Naive B cell (primary cell): ENCODE data around the gene SIGLEC14. TPM values are rescaled to one million over a fixed set of nuclear protein-coding genes. Genes with fewer than 3 reads are reported as not detected.
A peak's percentile ranks its signal among the peaks of the same experiment; 100 is the strongest.
"Not testable (repeated sequence)": the region's sequence is repeated elsewhere in the genome, so short reads cannot be mapped to it uniquely, and the experiment has no call there.

Experiments
- ATAC-seq, 2 donors: fragments of 150-1000 bp; cut with Tn5 transposase; 2 replicates each; pipeline ENCODE4 v1.10.0; 2021; ENCODE audit warnings: low read depth in 2 of 2, mild to moderate bottlenecking in 2 of 2, moderate library complexity in 2 of 2
- DNase-seq: peaks from one replicate; pipeline ENCODE4 v3.0.0; 2022
- H3K27ac Mint-ChIP-seq, 6 donors: one replicate each; pipeline ENCODE4 v1.8.0; 2020 to 2022; ENCODE audit warnings: mild to moderate bottlenecking in 6 of 6, mixed read lengths in 6 of 6, moderate library complexity in 5 of 6, inconsistent platforms in 2 of 6
- H3K27me3 Mint-ChIP-seq, 3 donors: one replicate each; pipeline ENCODE4 v1.8.0; 2021 to 2022; ENCODE audit warnings: mixed read lengths in 3 of 3, mild to moderate bottlenecking in 1 of 3
- H3K36me3 Mint-ChIP-seq, 2 donors: one replicate each; pipeline ENCODE4 v1.8.0; 2020 to 2022; ENCODE audit warnings: mixed read lengths in 2 of 2, inconsistent platforms in 1 of 2, mild to moderate bottlenecking in 1 of 2
- H3K4me1 Mint-ChIP-seq, 3 donors: one replicate each; pipeline ENCODE4 v1.8.0; 2020 to 2022; ENCODE audit warnings: mixed read lengths in 3 of 3, inconsistent platforms in 1 of 3, mild to moderate bottlenecking in 1 of 3, moderate library complexity in 1 of 3
- H3K4me3 Mint-ChIP-seq, 8 donors: one replicate each; pipeline ENCODE4 v1.8.0; 2020 to 2022; ENCODE audit warnings: mild to moderate bottlenecking in 8 of 8, mixed read lengths in 8 of 8, moderate library complexity in 8 of 8, inconsistent platforms in 2 of 8
- H3K9me3 Mint-ChIP-seq, 7 donors: one replicate each; pipeline ENCODE4 v1.8.0; 2020 to 2022; ENCODE audit warnings: mixed read lengths in 7 of 7, mild to moderate bottlenecking in 5 of 7, inconsistent platforms in 2 of 7, moderate library complexity in 1 of 7
- polyA plus RNA-seq, 6 donors: library from polyadenylated mRNA; unstranded; fragments of 300-500 nt; fragmentation: Illumina TruSeq; gene quantifications; one replicate each; pipeline ENCODE4 v1.2.3, GENCODE V29; 2021; ENCODE audit warnings: low read depth in 6 of 6

Gene SIGLEC14
- polyA plus RNA-seq, 6 donors from 2014 or later = 14.3 to 27.2 (median 19.9) TPM

DNA sequence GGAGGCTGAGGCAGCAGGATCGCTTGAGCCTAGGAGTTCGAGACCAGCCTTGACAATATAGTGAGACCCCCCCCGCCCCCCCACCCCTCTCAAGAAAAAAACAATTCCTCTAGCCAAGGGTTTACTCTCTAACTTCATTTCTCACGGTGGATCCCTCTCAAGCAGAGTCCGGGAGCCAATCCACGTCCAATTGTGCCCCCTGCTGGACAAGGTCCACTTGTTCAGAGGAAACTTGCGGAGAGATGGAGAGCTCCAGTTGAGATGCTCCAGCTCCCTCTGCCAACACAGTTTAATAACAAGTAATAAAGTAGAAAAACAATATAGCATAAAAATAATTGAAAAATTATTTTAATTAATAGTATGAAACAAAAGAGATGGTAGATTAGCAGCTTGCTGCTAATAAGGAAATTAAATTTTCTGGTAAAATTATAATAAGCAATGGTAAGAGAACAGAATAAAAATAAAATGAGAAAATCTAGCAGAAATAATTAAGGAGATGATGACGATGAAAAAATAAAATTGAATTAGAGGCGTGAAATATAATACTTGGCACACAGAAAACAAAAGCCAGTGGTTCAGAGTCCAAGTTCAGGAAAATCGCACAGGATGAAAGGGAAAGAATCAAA, 14.5 kb upstream of the SIGLEC14 start:
- Mint-ChIP-seq H3K36me3 (no peaks in the 10 kb centered on the region), H3K27me3 (peaks cover 32 to 41% (median 35%) of the 10 kb centered on the region in 3 donors), H3K9me3 (peaks cover 0 to 5% (median 3%) of the 10 kb centered on the region in 7 donors), H3K4me1 (peaks cover 10 to 12% (median 10%) of the 10 kb centered on the region in 3 donors), H3K4me3 (no peak overlapping the region), H3K27ac (no peak overlapping the region)
- peak; percentile 67 for DNase-seq
- ATAC-seq = peak; percentile 56 to 82

DNA sequence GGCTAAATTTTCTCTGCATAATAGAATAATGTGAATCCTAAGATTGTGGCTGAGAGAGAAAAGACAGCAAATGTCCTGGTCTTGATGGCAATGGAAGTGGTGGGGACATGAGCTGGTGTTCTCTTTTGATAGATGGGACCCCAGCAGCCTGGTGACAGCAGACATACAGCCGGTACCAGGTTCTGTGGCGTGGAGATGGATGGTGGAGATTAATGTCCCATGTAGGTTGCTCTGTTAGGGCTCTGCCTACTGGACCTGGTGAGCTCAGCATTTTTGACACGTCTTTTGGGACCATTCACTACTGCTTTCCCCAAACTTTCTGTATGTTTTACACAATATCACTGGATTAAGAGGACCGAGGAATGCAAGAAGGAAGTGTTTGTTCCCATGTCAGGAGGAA, 8.2 kb upstream of the SIGLEC14 start:
- Mint-ChIP-seq H3K27ac (no peak overlapping the region), H3K27me3 (peaks cover 0 to 3% (median 0%) of the 10 kb centered on the region in 3 donors), H3K9me3 (peaks cover 0 to 8% (median 0%) of the 10 kb centered on the region in 7 donors), H3K4me1 (peaks cover 46 to 58% (median 49%) of the 10 kb centered on the region in 3 donors), H3K36me3 (no peaks in the 10 kb centered on the region), H3K4me3 (peak overlapping the region in 1 of 8 donors; percentile 27)
- no peak for ATAC-seq
- no peak for DNase-seq

DNA sequence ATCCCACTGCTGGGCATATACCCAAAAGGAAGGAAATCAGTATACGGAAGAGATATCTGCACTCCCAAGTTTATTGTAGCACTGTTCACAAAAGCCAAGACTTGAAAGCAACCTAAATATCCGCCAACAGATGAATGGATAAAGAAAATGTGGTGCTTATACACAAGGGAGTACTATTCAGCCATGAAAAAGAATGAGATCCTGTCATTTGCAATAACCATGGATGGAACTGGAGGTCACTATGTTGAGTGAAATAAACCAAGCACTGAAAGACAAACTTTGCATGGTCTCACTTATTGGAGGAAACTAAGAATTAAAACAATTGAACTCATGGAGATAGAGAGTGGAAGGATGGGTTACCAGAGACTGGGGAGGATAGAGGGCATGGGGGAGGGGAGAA, 6.5 kb upstream of the SIGLEC14 start:
- no peaks in the 10 kb centered on the region for H3K27me3 Mint-ChIP-seq
- no peak for DNase-seq
- peak overlapping the region in 3 of 6 donors; percentile 29 to 84 (median 52) for H3K27ac Mint-ChIP-seq
- no peak for ATAC-seq
- peaks cover 52 to 70% (median 58%) of the 10 kb centered on the region in 3 donors for H3K4me1 Mint-ChIP-seq
- H3K9me3 Mint-ChIP-seq = peaks cover 0 to 8% (median 0%) of the 10 kb centered on the region in 7 donors
- H3K4me3 Mint-ChIP-seq = no peak overlapping the region
- H3K36me3 Mint-ChIP-seq = no peaks in the 10 kb centered on the region

DNA sequence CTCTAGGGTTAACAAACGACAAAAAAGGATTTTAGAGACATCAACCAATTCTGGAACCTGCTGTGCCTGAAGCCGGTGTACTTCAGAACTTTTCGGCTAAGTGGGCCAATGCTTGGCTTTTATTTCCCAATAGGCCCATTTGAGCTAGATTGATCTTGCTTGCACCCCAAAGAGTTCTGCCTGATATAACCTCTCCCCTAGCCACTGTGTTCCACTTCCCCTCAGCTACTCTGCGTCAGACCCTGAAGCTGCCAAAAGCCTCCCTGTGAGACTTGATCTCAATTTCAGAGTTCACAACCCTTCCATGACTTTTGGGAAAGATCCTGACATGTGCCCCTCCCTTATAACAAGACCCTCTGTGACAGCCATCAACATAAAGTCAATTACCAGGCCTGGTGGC, 5.6 kb upstream of the SIGLEC14 start:
- ATAC-seq (no peak), DNase-seq (no peak)
- H3K9me3 Mint-ChIP-seq = peaks cover 0 to 8% (median 0%) of the 10 kb centered on the region in 7 donors
- H3K27ac Mint-ChIP-seq = peak overlapping the region; percentile 61 to 97 (median 90)
- peak overlapping the region in 6 of 8 donors; percentile 21 to 78 (median 60) for H3K4me3 Mint-ChIP-seq
- peaks cover 52 to 69% (median 63%) of the 10 kb centered on the region in 3 donors for H3K4me1 Mint-ChIP-seq
- H3K36me3 Mint-ChIP-seq = no peaks in the 10 kb centered on the region
- no peaks in the 10 kb centered on the region for H3K27me3 Mint-ChIP-seq

DNA sequence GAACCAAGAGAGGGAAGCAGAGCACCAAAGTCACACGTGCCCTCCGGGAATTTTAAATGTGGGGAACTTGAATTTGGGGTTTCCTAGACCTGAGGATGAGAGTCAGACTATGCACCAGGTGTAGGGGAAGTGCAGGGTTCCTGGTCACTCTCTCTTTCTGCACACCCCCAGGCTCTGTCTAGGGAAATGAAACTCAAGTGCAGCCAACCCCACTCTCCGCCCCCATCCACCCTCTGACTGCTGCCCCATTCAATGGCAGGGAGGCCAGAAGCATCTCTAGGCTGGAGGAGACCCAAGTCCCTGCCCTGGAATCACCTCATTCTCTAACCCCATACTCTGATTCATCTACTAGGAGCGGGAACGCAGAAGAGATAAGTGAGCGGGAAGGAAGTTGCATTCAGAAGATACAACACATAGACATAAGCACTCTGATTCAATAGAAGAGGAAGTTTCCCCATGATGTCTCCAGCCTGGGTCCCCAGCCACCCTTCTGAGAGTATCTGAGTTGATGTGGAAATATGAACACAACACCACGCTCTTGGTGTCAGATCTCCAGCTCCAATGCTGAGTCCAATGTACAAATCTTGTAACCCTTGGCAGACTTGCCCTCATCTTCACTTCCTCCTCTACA, 4.7 kb upstream of the SIGLEC14 start:
- Mint-ChIP-seq H3K27ac (peak overlapping the region; percentile 64 to 97 (median 90)), H3K4me3 (peak overlapping the region; percentile 48 to 83 (median 70)), H3K9me3 (peaks cover 0 to 8% (median 0%) of the 10 kb centered on the region in 7 donors), H3K4me1 (peaks cover 48 to 65% (median 62%) of the 10 kb centered on the region in 3 donors), H3K36me3 (no peaks in the 10 kb centered on the region), H3K27me3 (no peaks in the 10 kb centered on the region)
- DNase-seq (peak; percentile 82), ATAC-seq (peak; percentile 91)

DNA sequence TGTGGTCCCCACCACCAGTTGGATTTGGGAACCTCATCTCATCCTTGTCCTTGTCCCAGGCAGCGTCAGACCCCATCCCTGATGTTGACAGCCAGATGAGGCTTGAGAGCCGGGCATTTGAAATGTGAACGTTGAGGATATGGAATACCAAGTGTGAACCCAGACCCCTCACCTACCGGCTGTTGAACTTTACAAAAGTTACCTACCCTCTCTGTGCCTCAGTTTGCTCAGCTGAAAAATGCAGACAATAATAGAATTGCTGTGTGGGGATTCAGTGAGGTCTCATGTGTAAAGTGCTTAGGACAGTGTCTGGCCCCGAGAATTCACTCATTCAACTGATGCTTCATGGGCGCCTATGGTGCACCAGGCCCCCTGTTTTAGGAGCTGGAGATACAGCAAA, 693 bp upstream of the SIGLEC14 start:
- Mint-ChIP-seq H3K4me1 (peaks cover 58 to 78% (median 61%) of the 10 kb centered on the region in 3 donors), H3K27me3 (no peaks in the 10 kb centered on the region), H3K36me3 (peaks cover 13% of the 10 kb centered on the region in 2 donors), H3K4me3 (peak overlapping the region in 7 of 8 donors; percentile 79 to 95 (median 91)), H3K9me3 (peaks cover 0 to 6% (median 0%) of the 10 kb centered on the region in 7 donors), H3K27ac (peak overlapping the region; percentile 36 to 98 (median 94))
- DNase-seq (no peak), ATAC-seq (no peak)

DNA sequence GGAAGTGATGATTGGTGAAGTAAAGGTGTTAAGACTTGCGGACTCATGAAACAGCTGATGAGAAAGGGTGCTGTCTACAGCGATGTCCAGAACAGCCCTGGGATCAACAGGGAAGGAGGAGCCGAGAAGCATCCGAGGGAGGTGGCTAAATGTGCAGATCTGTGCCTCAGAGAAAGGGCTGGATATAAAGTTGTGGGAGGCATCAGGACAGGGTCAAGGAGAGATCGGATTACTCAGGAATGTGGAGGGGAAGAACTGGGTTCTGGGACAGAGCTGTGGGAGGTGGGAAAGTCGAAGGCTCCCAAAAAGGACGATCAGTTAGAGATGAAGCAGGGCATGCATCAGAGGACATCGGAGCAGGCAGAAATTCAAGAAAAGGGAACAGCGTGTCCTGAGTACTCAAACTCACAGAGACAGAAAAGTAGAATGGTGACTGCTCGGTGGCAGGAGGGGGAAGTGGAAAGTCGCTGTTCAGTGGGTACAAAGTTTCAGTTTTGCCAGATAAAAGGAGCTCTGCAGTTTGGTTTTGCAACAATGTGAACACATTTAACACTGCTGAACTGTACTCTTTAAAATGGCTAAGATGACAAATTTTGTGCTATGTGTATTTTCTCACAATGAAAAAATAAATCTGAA, 1.9 kb downstream of the SIGLEC14 start:
- DNase-seq (peak; percentile 56), ATAC-seq (peak; percentile 70)
- no peaks in the 10 kb centered on the region for H3K9me3 Mint-ChIP-seq
- H3K27ac Mint-ChIP-seq = peak overlapping the region; percentile 87 to 99 (median 96)
- peaks cover 50 to 80% (median 52%) of the 10 kb centered on the region in 3 donors for H3K4me1 Mint-ChIP-seq
- H3K36me3 Mint-ChIP-seq = peaks cover 20 to 24% of the 10 kb centered on the region in 2 donors
- no peaks in the 10 kb centered on the region for H3K27me3 Mint-ChIP-seq
- H3K4me3 Mint-ChIP-seq = peak overlapping the region; percentile 90 to 99 (median 94)

DNA sequence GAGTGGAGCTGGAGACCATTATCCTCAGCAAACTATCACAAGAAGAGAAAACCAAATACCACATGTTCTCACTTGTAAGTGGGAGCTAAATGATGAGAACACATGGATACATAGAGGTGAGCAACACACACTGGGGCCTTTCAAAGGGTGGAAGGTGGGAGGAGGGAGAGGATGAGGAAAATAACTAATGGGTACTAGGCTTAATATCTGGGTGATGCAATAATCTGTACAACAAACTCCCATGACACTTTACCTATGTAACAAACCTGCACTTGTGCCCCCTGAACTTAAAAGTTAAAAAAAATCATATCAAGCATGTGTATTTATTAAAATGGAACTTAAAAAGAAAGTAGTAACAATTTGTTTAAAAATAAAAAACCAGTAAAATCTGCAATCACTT, 5.0 kb downstream of the SIGLEC14 start:
- peaks cover 37 to 73% (median 51%) of the 10 kb centered on the region in 3 donors for H3K4me1 Mint-ChIP-seq
- peaks cover 20 to 24% of the 10 kb centered on the region in 2 donors for H3K36me3 Mint-ChIP-seq
- H3K27ac Mint-ChIP-seq = peak overlapping the region in 3 of 6 donors; percentile 11 to 80 (median 34)
- H3K4me3 Mint-ChIP-seq = peak overlapping the region in 5 of 8 donors; percentile 16 to 78 (median 27)
- no peaks in the 10 kb centered on the region for H3K27me3 Mint-ChIP-seq
- ATAC-seq = no peak
- peaks cover 0 to 2% (median 0%) of the 10 kb centered on the region in 7 donors for H3K9me3 Mint-ChIP-seq
- DNase-seq = no peak

DNA sequence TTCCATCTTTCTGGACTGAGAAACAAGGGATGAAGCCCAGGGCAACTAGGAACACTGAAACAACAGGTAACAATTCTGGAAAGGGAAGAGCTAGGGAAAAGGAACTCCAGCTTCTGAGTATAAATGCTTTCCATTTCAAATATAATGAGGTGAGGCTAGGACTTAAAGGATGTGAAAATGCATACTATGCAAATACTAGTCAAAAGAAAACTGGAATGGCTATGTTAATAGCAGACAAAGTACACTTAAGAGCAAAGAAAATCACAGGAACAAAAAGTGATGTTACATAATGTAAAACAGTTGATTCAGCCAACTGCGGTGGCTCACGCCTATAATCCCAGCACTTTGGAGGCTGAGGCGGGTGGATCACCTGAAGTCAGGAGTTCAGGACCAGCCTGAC, 6.2 kb downstream of the SIGLEC14 start:
- Mint-ChIP-seq H3K4me3 (peak overlapping the region in 3 of 8 donors; percentile 1 to 16 (median 9)), H3K4me1 (peaks cover 38 to 80% (median 53%) of the 10 kb centered on the region in 3 donors), H3K9me3 (peaks cover 0 to 2% (median 0%) of the 10 kb centered on the region in 7 donors), H3K36me3 (peaks cover 20 to 24% of the 10 kb centered on the region in 2 donors), H3K27ac (peak overlapping the region in 3 of 6 donors; percentile 30 to 80 (median 42)), H3K27me3 (no peaks in the 10 kb centered on the region)
- ATAC-seq = no peak
- DNase-seq = no peak

DNA sequence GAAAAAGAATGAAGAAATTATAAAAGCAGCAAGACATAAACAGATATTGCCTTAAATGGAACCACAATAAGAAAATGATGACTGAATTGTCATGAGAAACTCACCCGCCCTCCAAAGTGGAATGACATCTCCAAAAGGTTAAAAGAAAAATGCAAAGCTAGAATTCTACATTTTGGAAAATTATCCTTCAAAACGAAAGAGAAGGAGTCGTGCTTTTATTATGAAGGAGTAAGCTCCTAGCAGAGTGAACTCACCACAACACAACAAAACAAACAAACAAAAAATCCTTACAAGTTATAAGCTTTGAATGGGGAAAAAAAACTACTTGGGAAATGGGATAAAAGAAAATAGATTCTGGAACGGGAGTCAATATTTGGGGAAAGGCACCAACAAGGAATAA, 6.7 kb downstream of the SIGLEC14 start:
- ATAC-seq (no peak), DNase-seq (no peak)
- peak overlapping the region in 1 of 6 donors; percentile 80 for H3K27ac Mint-ChIP-seq
- peak overlapping the region in 3 of 8 donors; percentile 9 to 51 (median 39) for H3K4me3 Mint-ChIP-seq
- no peaks in the 10 kb centered on the region for H3K27me3 Mint-ChIP-seq
- H3K36me3 Mint-ChIP-seq = peaks cover 20 to 21% of the 10 kb centered on the region in 2 donors
- H3K4me1 Mint-ChIP-seq = peaks cover 33 to 79% (median 51%) of the 10 kb centered on the region in 3 donors
- peaks cover 0 to 2% (median 0%) of the 10 kb centered on the region in 7 donors for H3K9me3 Mint-ChIP-seq

DNA sequence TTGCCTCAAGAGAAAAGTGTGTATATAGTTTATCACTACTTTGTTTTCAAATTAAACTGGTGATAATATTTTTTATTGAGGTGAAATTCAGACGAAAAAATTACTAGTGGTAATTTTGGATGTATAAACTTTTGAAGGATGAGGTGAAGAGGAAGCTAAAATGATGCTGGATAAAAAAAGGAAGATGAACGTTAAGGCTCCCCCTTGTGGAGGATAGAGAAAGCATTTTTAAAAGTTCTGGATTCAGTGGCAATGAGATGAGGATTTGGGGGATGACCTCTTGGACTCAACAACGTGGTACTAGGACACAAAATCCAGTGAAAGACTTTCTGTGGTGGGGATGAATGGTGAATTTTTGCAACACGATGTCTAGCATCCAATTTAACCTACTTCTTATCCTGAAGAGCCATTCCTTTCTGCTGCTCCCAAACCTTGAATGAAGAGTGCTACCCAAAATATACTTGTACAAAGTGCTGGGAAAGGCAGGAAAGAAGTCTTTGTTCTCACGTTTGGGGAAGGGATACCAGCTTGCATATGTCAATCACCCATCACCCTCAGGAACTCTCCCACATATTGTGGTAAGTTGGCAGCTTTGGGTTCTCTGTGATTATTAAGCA, 9.2 kb downstream of the SIGLEC14 start:
- no peak for ATAC-seq
- peak; percentile 33 for DNase-seq
- H3K4me1 Mint-ChIP-seq = peaks cover 19 to 62% (median 34%) of the 10 kb centered on the region in 3 donors
- peak overlapping the region in 1 of 6 donors; percentile 19 for H3K27ac Mint-ChIP-seq
- H3K4me3 Mint-ChIP-seq = peak overlapping the region in 2 of 8 donors; percentile 12 to 40
- peaks cover 7 to 11% of the 10 kb centered on the region in 2 donors for H3K36me3 Mint-ChIP-seq
- H3K9me3 Mint-ChIP-seq = peaks cover 0 to 2% (median 0%) of the 10 kb centered on the region in 7 donors
- no peaks in the 10 kb centered on the region for H3K27me3 Mint-ChIP-seq

DNA sequence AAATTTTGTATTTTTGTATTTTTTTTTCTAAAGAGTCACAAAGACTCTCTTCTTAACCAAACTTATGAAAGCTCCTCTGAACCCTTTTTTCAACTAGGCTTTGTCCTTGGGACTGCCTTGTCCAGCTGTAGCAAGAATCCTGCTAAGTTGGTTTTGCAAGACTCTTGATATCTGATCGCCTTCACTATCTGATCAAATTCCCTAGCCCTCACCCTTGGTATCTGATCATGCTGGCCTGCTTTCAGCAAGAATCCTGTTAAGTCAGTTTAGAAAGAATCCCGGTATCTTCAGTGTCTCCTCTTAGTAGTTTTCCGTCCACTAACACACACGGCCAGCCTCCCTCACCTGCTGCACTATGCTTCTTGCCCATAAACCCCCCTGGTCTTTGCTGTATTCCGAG, 14.5 kb downstream of the SIGLEC14 start:
- DNase-seq (no peak), ATAC-seq (no peak)
- peak overlapping the region in 2 of 8 donors; percentile 47 to 95 for H3K4me3 Mint-ChIP-seq

DNA sequence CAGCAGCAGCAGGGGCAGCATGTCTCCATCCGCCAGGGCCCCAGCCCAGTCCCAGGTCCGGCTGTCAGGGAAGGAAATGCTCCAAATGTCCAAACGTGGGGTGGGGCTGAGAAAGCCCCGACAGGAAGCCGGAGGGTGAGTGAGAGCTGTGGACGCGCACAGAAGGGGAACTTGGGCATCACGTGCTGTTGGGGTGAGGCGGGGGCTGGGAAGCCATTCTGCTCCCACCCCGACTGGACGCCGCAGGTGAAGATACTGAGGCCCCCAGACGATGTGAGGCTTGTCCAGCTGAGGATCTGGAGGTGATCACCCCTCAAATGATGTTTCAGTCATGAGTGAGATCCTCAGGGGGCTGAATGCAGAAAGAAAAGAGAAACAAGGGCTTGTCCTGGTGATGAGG, 16.3 kb downstream of the SIGLEC14 start, which contains the start of gene SIGLEC5:
Gene SIGLEC5 (minus strand): TSS at position 87 of the 400 bp plus-strand sequence. CDS start 66 bp downstream, at position 21.
- H3K4me3 Mint-ChIP-seq = peak within 1 kb of the TSS; percentile 24 to 95 (median 90)
- ATAC-seq = peak; percentile 94 to 97
- H3K27ac Mint-ChIP-seq = peak within 1 kb of the TSS in 5 of 6 donors; percentile 95 to 99 (median 98)
- peaks cover 38 to 59% (median 43%) of the 10 kb centered on the region in 3 donors for H3K4me1 Mint-ChIP-seq
- not testable (repeated sequence) for H3K9me3 Mint-ChIP-seq, H3K27me3 Mint-ChIP-seq
- DNase-seq = peak; percentile 51
- H3K36me3 Mint-ChIP-seq = peaks cover 5 to 25% of the 10 kb centered on the region in 2 donors

More for the DNA sequence above, 14.5 kb downstream of the SIGLEC14 start:
- no peaks in the 10 kb centered on the region for H3K9me3 Mint-ChIP-seq
- H3K4me1 Mint-ChIP-seq = peaks cover 32 to 59% (median 36%) of the 10 kb centered on the region in 3 donors
- peaks cover 0 to 17% of the 10 kb centered on the region in 2 donors for H3K36me3 Mint-ChIP-seq
- H3K27ac Mint-ChIP-seq = peak overlapping the region in 2 of 6 donors; percentile 50 to 89
- H3K27me3 Mint-ChIP-seq = peaks cover 0 to 4% (median 0%) of the 10 kb centered on the region in 3 donors
